Posterior cingulate gyrus (tissue), 11 donors: ENCODE data around the gene ITGB4.
"Not testable (repeated sequence)": the region's sequence is repeated elsewhere in the genome, so short reads cannot be mapped to it uniquely, and the experiment has no call there.

Source experiments
- DNase-seq, 10 donors: peaks; one replicate each; pipeline versions ENCODE4 v3.0.0 to v3.0.0-alpha.2; 2020 to 2021; ENCODE audit warnings: mixed read lengths in 3 of 10
- intact Hi-C: fragments of 100-400 bp; cut with DNase I; formaldehyde crosslinking; loops from one replicate; pipeline ENCODE4 v1.15.1; 2023

Gene ITGB4

GRCh38 chr17:75751676-75752404 lies 30.6 kb downstream of the ITGB4 start:
- intact Hi-C loops: no loop called here
- DNase-seq: no peak

GRCh38 chr17:75752405-75752709 lies 31.1 kb downstream of the ITGB4 start:
- no peak for DNase-seq
- intact Hi-C loops: no loop called here

- no peak for DNase-seq
- intact Hi-C loops: no loop called here
Measured at GRCh38 chr17:75752802-75753513, 31.7 kb downstream of the ITGB4 start.

- DNase-seq: peak; percentile 45 to 96 (median 70)
Measured at GRCh38 chr17:75753514-75754377, 32.5 kb downstream of the ITGB4 start.

GRCh38 chr17:75754378-75755204 lies 33.3 kb downstream of the ITGB4 start:
- intact Hi-C loops: no loop called here

More at GRCh38 chr17:75753514-75754377, 32.5 kb downstream of the ITGB4 start:
- intact Hi-C loops: no loop called here

GRCh38 chr17:75755205-75755901 lies 34.1 kb downstream of the ITGB4 start:
- intact Hi-C loops: no loop called here
- peak in 1 of 10 donors; percentile 78 for DNase-seq

More at GRCh38 chr17:75754378-75755204, 33.3 kb downstream of the ITGB4 start:
- no peak for DNase-seq

- DNase-seq: no peak
- intact Hi-C loops: no loop called here
Measured at GRCh38 chr17:75755990-75756389, 34.7 kb downstream of the ITGB4 start.

GRCh38 chr17:75756451-75757085 lies 35.3 kb downstream of the ITGB4 start:
- DNase-seq: peak in 1 of 10 donors; percentile 79
- intact Hi-C loops: no loop called here

GRCh38 chr17:75757086-75757681 lies 35.9 kb downstream of the ITGB4 start:
- peak in 1 of 10 donors; percentile 16 for DNase-seq
- intact Hi-C loops: no loop called here

- intact Hi-C loops: no loop called here
Measured at GRCh38 chr17:75758131-75758905, 37.1 kb downstream of the ITGB4 start.

GRCh38 chr17:75759457-75759856 lies 38.2 kb downstream of the ITGB4 start:
- intact Hi-C loops: no loop called here
- peak in 3 of 10 donors; percentile 5 to 47 (median 23) for DNase-seq

More at GRCh38 chr17:75758131-75758905, 37.1 kb downstream of the ITGB4 start:
- peak in 4 of 10 donors; percentile 18 to 84 (median 72) for DNase-seq

- intact Hi-C loops: not testable (repeated sequence)
- DNase-seq: peak in 2 of 10 donors; percentile 0 to 16
Measured at GRCh38 chr17:75759978-75760640, 38.9 kb downstream of the ITGB4 start.

- intact Hi-C loops: no loop called here
- peak in 3 of 10 donors; percentile 59 to 74 (median 68) for DNase-seq
Measured at GRCh38 chr17:75762513-75763268, 41.4 kb downstream of the ITGB4 start.

GRCh38 chr17:75763269-75763607 lies 42.0 kb downstream of the ITGB4 start:
- intact Hi-C loops: no loop called here
- DNase-seq: peak in 2 of 10 donors; percentile 28 to 73

GRCh38 chr17:75763613-75764416 lies 42.6 kb downstream of the ITGB4 start:
- intact Hi-C loops: no loop called here
- DNase-seq: peak in 3 of 10 donors; percentile 67 to 86 (median 84)

- intact Hi-C loops: no loop called here
Measured at GRCh38 chr17:75764417-75764710, 43.1 kb downstream of the ITGB4 start.

More at GRCh38 chr17:75764417-75764710, 43.1 kb downstream of the ITGB4 start:
- DNase-seq: no peak
